Muscle of back (tissue), 11 donors: ENCODE data around the gene ROM1. TPM values are rescaled to one million over a fixed set of nuclear protein-coding genes. Genes with fewer than 3 reads are reported as not detected.
"Not testable (repeated sequence)": the region's sequence is repeated elsewhere in the genome, so short reads cannot be mapped to it uniquely, and the experiment has no call there.

Experiments
- DNase-seq, 3 donors: peaks; one replicate each; pipeline versions ENCODE4 v3.0.0 to v3.0.0-alpha.2; 2013
- polyA plus RNA-seq, 10 donors: library from polyadenylated mRNA; unstranded; fragments of 120-200 nt; gene quantifications; one replicate each; pipeline ENCODE4 v1.2.1, GENCODE V29; 2013; ENCODE audit not compliant: insufficient read length in 10 of 10

The ROM1 gene
- polyA plus RNA-seq, 10 donors: 0.69 to 2.4 (median 1.6) TPM

- DNase-seq: not testable (repeated sequence)
These were observed 27.7 kb upstream of the ROM1 start for GRCh38 chr11:62585356-62585755.

- DNase-seq: no peak
These were observed 24.0 kb upstream of the ROM1 start for GRCh38 chr11:62588966-62589637.

GRCh38 chr11:62591448-62592145 lies 21.5 kb upstream of the ROM1 start, which contains the start of gene TUT1:
TSS of gene TUT1 (minus strand) at chr11:62591523. CDS start at chr11:62591485, 38 bp downstream.
- peak; percentile 98 to 99 (median 98) for DNase-seq

GRCh38 chr11:62592146-62592815 lies 20.8 kb upstream of the ROM1 start:
- DNase-seq: no peak

GRCh38 chr11:62592989-62593421 lies 20.1 kb upstream of the ROM1 start:
- DNase-seq: no peak

GRCh38 chr11:62593434-62594044 lies 19.5 kb upstream of the ROM1 start:
- DNase-seq: peak; percentile 43 to 71 (median 55)

GRCh38 chr11:62595124-62595523 lies 17.9 kb upstream of the ROM1 start:
- no peak for DNase-seq

GRCh38 chr11:62599069-62599696 lies 13.9 kb upstream of the ROM1 start:
- peak; percentile 96 to 97 (median 97) for DNase-seq

- DNase-seq: no peak
These were observed 13.2 kb upstream of the ROM1 start for GRCh38 chr11:62599901-62600300.

GRCh38 chr11:62600367-62601121 lies 12.5 kb upstream of the ROM1 start:
- DNase-seq: no peak

GRCh38 chr11:62601122-62601371 lies 12.0 kb upstream of the ROM1 start:
- no peak for DNase-seq

GRCh38 chr11:62601372-62602140 lies 11.5 kb upstream of the ROM1 start, which contains the start of gene MTA2:
TSS of gene MTA2 (minus strand) at chr11:62601865. CDS start at chr11:62601450, 415 bp downstream.
- DNase-seq: peak; percentile 98 to 99 (median 98)

- peak; percentile 70 to 94 (median 74) for DNase-seq
These were observed 10.7 kb upstream of the ROM1 start for GRCh38 chr11:62602141-62603071.

GRCh38 chr11:62603072-62603408 lies 10.0 kb upstream of the ROM1 start:
- DNase-seq: peak in 1 of 3 donors; percentile 49

GRCh38 chr11:62603776-62604299 lies 9.2 kb upstream of the ROM1 start:
- DNase-seq: peak in 1 of 3 donors; percentile 45

GRCh38 chr11:62604460-62605120 lies 8.5 kb upstream of the ROM1 start:
- no peak for DNase-seq

- no peak for DNase-seq
These were observed 7.6 kb upstream of the ROM1 start for GRCh38 chr11:62605467-62605866.

- DNase-seq: no peak
These were observed 7.2 kb upstream of the ROM1 start for GRCh38 chr11:62605902-62606301.
